CD4-positive, alpha-beta T cell treated with Interleukin-15 for 4 hours (primary cell): Measurements from ENCODE around the gene PDK2.

Source experiments
- DNase-seq: peaks from one replicate; pipeline ENCODE4 v3.0.0-alpha.2; 2020; ENCODE audit warnings: low spot score

PDK2 gene

DNA sequence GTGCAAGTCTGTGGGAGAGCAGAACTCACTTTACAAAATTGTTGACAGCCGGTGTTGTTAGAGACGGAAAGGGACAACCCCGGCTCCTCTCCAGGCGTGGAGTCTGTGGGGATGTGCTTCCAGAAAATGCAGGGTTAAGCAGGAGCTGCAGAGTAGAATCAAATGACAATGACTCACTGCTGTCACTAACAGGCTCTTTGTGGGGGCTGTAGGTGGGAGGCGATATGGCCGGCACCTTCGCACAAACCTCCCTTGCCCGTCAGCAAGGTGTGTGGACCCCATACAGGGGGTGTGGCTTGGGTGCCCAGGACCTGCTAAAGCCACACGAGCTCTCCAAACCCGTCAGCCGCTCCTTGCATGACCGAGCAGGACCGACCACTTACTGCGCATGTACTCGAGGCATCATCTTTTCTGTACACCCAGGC lies 5.8 kb downstream of the PDK2 start:
- no peak for DNase-seq

DNA sequence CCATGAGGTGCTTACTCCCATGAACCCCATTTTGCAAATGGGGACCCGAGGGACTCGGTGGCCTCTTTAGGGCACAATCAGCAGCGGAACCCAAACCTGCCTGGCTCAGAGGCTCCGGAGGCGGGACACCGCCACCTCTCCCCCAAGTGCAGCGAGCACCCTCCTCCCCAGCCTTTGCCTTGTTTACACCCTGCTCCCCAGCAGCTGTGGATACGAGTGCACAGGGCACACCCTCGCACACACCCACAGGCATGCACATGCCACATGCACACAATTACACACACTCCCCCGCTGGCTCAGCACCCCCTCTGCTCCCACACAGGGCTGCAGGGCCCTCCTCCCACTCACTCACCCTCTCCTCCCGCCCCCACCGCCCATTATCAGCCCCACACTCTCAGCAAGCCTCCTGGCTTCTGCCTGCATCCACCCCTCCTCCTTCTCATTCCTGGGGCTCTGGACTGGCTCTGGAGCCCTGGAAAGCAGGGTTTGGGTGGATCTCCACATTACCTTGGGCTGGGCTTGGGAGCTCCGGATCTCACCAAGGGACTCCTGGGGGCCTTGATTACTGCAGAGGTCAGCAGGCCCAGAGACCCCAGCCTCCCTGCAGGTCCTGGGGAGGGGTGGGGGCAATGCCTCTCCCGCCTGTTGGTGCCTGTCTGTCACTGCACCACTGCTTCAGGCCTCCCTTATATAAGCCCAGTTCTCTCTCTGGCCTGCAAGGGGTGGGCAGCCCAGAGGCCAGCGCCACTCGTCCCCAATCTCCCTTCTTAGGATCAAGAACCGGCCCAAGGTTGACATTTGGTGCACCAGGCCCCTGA lies 6.4 kb downstream of the PDK2 start:
- no peak for DNase-seq

DNA sequence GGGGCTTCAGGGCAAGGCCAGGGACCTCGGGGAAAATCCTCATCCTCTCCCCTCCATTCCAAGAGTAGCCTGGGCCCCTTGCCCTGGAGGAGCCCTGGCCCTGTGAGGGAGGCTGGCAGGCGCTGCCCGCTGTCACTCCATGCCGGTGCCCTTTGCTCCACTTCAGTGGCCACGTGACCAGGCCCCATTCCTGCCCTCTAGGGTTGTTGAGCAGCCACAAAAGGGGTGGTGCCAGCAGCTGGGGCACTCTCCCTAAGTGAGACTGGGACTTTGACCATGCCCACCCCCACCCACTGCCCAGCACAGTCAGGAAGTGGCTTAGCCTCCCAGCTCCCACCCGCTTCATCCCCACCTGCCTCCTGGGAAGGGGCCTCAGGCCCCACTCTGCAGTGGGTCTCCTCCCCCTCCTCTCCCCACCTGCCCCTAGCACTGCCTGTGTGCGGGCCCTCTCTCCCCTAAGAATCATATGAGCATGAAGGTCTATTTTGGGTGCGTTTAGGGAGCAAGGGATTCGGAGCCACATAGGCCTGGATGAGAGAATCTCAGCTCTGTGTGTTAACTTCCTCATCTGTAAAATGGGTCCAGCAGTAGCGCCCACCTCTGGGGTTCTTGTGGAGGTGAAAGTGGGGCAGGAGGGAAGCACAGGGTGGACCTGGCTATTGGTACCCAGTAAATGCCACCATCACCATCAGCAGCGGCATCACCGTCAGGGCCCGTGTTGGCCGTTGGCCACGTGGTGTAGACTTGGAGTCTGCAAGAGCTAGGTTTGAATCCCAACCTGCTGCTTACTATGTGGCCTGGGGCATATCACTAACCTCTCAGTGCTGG lies 7.2 kb downstream of the PDK2 start:
- no peak for DNase-seq

DNA sequence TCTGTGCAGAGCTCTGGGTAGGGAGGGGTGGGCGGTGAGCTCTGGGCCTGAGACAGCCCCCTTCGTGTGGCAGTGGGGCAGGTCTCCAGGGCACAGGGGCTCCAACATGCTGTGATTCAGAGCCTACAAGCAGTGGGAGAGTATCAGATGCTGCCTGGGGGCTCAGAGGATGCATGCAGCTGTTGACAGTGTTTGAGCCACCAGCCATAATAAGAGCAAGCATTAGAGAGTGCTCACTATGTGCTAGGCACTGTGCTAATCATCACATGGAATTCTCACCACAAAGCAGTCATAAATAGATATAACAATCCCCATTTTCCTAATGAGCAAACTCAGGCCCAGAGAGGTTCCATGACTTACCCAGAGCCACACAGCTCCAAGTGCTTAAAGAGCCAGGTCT lies 8.1 kb downstream of the PDK2 start:
- no peak for DNase-seq

DNA sequence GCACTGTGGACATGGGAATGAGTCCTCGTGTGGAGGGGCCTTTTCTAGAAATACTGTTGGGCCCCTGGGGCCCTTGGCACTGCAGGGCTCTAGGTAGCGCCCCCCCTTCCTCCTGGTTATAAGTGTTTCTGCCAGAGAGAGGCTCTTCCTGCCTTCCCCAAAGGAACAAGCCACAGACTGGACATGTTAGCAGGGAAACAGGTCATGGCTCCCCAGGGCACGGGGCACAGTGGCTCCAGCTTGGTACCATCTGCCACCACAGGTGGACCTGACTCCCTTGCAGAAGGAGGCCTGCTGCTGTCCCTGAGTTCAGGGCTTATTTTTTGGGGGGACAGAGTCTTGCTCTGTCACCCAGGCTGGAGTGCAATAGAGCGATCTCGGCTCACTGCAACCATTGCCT lies 8.8 kb downstream of the PDK2 start:
- no peak for DNase-seq

DNA sequence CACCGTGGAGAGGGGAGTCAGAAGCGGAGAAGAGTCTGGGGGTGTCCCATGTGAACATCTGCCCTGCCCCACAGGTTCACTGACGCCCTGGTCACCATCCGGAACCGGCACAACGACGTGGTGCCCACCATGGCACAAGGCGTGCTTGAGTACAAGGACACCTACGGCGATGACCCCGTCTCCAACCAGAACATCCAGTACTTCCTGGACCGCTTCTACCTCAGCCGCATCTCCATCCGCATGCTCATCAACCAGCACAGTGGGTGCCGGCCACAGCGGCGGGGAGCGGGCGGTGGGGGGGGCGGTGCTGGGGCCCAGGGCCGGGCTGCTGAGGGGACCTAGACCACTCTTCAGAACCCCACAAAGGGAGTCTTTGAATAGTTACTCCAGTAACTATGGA lies 10.7 kb downstream of the PDK2 start:
- DNase-seq: no peak

DNA sequence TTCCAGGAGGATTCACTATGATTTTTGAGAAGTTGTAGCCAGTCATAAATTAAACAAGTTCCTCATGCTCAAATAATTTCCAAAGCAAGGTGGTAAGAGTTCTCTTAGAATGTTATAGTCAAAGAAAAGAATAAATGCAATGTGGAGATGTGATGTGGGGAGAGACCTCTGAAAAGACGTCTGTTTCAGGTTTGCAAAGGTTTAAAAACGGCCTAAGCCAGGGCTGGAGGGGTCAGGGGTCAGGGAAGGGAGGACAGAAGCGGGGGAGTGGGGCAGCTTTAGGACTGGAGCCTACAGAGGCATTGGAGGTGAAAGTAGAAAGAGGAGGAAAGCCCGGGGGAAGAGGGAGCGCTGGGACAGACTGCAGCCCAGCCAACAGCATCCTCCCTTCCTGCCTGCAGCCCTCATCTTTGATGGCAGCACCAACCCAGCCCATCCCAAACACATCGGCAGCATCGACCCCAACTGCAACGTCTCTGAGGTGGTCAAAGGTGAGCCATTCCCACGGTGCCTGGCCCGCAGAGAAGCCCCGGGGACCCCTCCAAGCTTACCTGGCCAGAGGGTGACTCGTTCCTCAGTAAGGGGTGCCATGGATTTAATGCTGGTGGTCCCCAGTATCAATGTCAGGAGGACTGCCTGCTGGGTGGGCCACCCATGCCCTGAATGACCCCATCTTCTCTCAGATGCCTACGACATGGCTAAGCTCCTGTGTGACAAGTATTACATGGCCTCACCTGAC lies 11.4 kb downstream of the PDK2 start:
- DNase-seq: no peak

DNA sequence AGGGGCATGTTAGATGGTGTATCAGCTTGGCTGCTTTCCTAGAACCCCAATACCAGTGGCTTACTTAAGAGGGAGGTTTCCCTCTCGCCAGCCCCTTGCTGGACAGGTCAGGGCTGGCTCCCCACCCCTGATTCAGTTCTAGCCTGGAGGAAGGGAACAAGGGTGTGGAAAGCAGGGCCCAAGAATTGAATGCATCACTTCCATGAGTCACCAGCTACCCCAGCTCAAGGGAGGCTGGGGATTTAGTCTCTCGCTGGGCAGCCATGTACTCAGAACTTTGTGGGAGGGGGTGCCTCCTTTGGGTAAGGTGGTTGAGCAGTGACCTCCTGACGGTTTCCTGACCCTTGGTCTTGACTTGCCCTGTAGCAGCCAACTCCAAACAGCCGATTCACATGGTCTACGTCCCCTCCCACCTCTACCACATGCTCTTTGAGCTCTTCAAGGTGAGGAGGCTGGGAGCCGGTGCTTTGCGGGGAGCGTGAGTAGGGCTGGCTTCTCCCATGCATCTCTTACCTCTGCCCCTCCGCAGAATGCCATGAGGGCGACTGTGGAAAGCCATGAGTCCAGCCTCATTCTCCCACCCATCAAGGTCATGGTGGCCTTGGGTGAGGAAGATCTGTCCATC lies 12.8 kb downstream of the PDK2 start:
- no peak for DNase-seq

DNA sequence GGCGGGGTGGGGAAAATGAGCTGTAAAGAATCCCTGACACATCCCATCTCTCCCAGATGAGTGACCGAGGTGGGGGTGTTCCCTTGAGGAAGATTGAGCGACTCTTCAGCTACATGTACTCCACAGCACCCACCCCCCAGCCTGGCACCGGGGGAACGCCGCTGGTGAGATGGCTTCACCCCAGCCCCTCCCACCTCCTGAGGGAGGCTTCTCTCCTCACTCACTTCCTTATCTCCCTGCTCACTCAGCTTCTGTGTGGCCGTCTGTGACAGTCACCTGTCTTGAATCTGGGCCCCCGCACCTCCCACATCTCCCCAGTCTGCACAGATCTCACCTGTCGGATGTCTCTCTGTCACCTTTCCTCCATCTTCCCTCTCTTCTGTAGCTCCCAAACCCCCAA lies 13.4 kb downstream of the PDK2 start:
- no peak for DNase-seq

DNA sequence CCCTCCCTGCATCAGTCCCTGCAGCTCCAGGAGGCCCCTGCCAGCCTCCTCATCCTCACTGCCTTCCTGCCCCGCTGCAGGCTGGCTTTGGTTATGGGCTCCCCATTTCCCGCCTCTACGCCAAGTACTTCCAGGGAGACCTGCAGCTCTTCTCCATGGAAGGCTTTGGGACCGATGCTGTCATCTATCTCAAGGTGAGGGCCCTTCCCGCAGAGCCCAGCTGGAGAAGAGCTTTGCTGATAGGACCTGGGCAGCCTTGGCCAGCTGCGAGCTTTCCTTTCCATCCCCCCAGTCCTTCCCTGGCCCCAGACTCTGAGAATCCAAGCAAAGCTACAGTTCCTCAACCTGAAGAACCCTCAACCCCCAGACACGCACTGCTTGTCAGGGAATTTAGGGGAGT lies 14.1 kb downstream of the PDK2 start:
- no peak for DNase-seq

DNA sequence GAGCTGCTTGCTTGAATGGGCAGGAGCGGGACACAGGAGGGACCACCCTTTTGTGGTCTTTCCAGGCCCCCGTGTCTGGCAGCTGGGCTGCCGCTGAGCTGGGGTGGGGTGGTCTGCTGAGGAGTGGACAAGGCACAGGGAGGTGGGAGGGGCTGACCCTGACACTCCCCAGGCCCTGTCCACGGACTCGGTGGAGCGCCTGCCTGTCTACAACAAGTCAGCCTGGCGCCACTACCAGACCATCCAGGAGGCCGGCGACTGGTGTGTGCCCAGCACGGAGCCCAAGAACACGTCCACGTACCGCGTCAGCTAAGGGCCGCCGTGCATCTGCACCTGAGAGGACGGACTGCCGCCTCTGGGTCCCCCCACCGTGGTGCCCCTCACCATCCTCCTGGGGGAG lies 14.6 kb downstream of the PDK2 start:
- no peak for DNase-seq

DNA sequence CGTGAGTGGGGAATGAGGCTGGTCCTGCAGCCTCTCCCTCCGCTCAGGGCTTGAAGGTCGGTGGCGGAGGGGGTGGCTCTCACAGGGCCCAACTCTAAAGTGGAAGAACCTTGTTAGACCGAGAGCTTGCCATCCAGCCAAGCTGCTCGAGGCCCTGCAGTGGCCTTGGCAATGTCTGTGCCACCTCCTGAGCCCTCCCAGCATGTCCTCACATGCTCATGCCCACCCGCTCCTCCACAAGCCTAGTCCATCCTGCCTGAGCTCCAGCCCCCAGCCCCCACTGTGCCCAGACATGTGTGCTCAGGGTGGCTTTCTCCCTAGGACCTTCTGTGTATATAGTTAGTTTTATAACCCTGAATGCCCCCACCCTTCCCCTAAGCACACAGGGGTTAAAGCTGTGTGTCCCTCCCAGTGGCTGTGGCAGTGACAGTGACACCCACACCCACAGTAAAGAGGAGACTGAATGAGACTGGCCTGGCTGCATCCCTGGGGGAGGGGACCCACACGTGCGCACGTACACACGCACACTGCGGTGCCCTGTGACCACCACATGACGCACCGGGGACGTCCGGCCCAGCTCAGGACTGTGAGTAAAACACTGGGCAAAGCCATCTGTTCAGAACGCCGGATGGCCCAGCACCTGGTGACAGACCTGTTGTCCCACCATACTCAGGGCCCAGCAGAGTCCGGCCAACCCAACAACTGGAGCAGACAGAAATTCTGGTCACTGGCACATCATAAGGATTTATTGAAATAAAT lies 15.6 kb downstream of the PDK2 start:
- no peak for DNase-seq

DNA sequence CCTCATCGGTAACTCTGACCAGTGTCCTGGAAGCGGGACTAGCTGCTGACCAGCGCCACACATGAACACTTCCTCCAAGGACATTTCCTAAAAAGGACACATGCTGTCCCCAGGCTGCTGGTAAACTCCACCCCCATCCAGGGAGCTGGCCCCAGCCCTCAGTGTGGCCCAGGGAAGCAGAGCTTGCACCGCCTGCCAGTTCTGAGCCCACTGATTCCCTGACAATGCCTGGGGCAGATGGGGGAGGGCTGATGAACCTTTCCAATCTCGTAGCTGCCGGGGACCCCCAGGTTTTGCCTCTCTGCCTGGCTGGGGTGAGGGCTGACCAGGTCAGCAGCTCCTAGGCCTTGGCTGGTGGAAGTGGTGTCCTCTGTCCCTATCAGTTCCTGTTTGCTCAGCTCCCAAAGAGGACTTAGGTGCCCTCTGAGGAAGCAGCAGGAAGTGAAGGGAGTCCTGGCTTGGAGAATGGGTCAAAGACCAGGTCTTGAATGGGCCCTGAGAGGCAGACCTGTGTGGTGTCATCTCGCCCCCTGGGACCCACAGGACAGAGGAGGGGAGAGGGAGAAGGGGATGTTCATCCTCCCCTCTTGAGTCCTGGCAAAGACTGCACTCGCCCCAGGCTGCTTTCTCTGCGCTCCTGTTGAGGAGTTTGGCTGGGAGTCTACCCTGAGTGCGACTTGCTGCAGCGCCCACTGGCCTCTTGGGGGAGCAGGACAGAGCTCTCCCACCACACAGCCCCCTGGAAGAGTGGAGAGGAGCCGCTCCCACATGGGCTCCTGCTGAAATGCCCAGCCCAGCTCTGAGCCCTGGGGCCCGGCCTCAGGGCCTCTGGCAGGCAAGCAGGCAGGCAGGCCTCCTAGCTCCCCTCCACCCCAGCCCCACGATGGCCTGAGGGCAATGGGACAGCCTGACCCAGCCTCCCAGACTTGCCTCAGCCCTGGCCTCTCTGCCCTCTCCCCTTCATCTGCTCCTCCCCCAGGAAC lies 16.8 kb downstream of the PDK2 start:
- DNase-seq: no peak

DNA sequence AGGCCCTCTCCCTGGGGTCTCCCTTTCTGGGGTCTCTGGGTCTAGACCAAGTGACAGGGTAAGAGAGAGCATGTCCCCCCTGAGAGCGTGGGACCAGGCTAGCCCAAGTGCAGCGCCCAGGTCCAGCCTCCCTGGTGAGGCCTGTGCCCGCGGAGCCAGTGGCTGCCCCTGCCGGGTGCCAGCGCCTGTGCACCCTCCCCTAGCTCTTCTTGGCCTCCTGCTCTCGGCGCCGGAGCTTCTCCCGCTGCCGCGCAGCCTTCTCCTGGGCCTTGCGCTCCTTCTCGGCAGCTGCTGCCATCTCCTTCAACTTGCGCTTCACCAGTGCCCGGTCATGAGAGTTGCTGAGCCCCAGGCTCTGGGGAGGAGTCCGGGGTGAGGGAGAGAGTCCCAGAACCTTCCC lies 17.5 kb downstream of the PDK2 start:
- DNase-seq: no peak

DNA sequence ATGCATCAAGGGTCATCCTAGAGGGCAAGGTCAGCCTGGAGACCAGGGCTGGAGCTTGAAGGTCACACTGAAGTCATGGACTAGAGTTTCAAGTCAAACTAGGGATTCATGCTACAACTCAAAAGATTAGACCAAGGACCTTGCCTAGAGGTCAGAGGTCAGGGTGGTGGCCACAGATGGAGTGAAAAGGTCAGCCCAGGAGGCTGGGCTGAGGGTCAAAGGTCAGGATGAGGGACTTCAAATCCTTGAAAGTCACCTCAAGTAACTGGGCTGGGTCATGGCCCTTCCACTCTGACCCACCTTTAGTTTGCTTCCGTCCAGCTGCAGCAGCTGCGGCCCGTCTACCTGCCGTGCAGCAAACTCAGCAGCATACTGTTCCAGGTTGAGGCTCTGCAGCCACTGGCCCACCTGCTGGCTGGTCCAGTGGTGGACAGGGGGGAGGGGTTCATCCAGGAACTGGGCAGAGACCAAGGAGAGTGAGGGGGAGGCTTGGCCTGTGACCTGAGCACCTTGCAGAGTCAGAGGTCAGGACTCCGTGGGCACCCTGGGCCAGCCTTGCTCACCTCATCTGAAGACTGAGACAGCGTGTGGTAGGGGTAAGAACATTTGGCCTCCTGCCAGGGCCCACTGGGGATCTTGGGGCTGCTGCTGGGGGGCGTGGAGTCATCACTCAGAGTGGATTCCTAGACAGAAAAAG lies 18.6 kb downstream of the PDK2 start:
- DNase-seq: no peak

DNA sequence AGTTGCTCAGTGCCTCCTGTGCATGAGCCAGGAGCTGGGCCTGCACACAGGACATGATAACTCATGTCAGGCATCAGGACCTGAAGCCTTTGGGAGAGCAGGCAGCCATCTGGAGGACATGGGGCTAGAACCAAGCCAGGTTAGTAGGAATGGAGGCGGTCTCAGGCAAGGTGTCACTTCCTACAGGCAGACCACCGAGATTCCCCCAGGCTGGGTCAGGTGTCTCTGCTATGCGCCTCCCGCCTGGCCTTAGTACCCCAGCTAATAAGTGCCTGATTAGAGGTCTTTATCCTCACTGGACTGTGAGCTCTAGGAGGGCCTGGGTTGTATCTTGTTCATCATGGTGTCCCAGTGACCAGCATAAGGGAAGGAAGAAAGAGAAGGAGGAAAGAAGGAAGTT lies 19.2 kb downstream of the PDK2 start:
- no peak for DNase-seq

DNA sequence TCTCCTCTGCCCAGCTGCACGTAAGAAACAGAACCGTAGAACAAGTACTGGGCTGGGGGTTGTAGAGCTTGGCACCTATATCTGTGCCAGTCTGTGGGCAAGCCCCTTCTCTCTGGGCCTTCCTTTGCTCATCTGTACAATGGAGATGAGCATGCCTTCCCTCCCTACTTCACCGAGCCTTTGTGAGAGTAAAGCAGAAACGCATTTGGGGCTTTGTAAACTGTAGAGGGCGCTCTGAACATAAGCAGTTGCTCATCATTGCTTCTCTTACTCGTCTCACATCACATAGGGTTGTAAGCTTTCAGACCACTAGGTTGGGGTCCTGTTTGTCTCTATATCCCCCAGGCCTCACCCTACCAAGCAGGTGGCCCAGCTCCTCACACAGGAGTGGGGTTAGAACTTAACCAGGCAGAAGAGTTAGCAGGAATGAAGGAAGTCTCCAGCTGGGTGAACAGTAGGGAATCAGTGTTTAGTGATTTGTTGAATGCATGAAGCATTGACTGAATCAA lies 19.8 kb downstream of the PDK2 start:
- DNase-seq: peak; percentile 58

DNA sequence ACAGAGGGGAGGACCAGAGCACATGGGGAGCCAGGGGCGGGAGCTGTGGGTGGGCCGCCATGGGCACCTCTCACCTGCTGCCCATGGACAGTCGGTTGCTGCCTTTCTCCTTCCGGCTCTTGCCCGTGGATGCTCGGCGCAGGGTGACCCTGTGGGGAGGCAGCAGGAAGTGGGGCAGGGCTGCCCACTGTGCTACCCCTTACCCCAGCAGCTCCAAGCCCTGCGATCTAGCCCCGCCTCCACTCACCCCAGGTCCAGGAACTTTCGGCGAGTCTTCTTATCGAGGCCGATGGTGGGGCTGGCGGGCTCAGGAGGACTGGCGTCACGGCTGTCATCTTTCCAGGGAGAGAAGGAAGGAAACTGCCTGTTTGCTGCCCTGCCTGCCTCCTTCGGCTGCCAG lies 20.6 kb downstream of the PDK2 start:
- DNase-seq: no peak
